Progenitor cell of endocrine pancreas (in vitro differentiated cells): ENCODE data around the gene TMC6. TPM values are rescaled to one million over a fixed set of nuclear protein-coding genes. Genes with fewer than 3 reads are reported as not detected.
"Not testable (repeated sequence)": the region's sequence is repeated elsewhere in the genome, so short reads cannot be mapped to it uniquely, and the experiment has no call there.

Source experiments
- DNase-seq: peaks from one replicate; pipeline ENCODE4 v3.0.0; 2021; ENCODE audit warnings: low spot score; ENCODE audit not compliant: unreplicated experiment
- H3K27ac Mint-ChIP-seq: 2 replicates; pipeline ENCODE4 v1.8.0; 2021; ENCODE audit warnings: mild to moderate bottlenecking, moderate library complexity, mixed read lengths
- H3K27me3 Mint-ChIP-seq: 2 replicates; pipeline ENCODE4 v1.8.0; 2021; ENCODE audit warnings: mixed read lengths
- H3K36me3 Mint-ChIP-seq: 2 replicates; pipeline ENCODE4 v1.8.0; 2022; ENCODE audit warnings: mixed read lengths; ENCODE audit not compliant: insufficient read depth
- H3K4me1 Mint-ChIP-seq: 2 replicates; pipeline ENCODE4 v1.8.0; 2021; ENCODE audit warnings: low read depth, mixed read lengths
- H3K4me3 Mint-ChIP-seq: 2 replicates; pipeline ENCODE4 v1.8.0; 2021; ENCODE audit warnings: low read depth, mild to moderate bottlenecking, moderate library complexity, mixed read lengths
- H3K9me3 Mint-ChIP-seq: 2 replicates; pipeline ENCODE4 v1.8.0; 2021; ENCODE audit warnings: low read depth, mixed read lengths
- total RNA-seq: library from RNA; stranded (reverse); gene quantifications from 2 replicates; pipeline ENCODE4 v1.2.1, GENCODE V29; 2021
- TF ChIP-seq, protein P1 (sequence below): fragments of 200-600 bp; sonication (generic); IDR thresholded peaks from one replicate; pipeline ENCODE4 v1.5.0; 2021; ENCODE audit warnings: antibody characterized with exemption, mild to moderate bottlenecking; ENCODE audit not compliant: unreplicated experiment

TMC6 gene
- total RNA-seq, 1 donor from 2014 or later, result 134 TPM

DNA sequence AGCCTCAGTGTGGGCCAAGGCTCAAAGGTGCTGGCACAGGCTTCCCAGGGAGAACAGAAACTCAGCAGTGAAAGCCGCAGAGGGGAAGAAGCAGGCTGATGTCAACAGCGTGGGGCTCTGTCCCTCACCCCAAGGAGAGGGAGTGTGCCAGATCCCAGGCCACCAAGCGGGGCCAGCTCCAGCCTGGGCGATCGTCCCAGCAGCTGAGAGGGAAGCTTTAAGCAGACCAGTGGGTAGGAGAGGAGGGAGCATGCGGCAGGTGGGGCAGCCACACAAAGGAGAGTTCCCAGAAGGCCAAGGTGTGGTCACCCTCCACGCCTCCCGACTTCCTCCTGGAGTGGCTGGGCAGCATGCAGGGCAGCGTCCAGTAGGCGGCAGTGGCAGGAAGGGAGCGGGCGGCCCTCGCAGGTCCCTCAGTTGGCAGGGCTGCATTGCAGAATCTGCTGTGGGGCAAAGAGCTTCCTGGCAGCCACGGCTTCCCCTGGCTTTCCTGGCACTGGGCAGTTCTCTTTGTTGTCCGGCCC, 45.9 kb upstream of the TMC6 start:
- H3K9me3 Mint-ChIP-seq, result no peaks in the 10 kb centered on the region
- no peaks in the 10 kb centered on the region for H3K27me3 Mint-ChIP-seq
- no peak overlapping the region for H3K27ac Mint-ChIP-seq
- no peak overlapping the region for H3K4me3 Mint-ChIP-seq
- peaks cover 5% of the 10 kb centered on the region for H3K36me3 Mint-ChIP-seq
- no peak for DNase-seq
- TF ChIP-seq, protein P1, sequence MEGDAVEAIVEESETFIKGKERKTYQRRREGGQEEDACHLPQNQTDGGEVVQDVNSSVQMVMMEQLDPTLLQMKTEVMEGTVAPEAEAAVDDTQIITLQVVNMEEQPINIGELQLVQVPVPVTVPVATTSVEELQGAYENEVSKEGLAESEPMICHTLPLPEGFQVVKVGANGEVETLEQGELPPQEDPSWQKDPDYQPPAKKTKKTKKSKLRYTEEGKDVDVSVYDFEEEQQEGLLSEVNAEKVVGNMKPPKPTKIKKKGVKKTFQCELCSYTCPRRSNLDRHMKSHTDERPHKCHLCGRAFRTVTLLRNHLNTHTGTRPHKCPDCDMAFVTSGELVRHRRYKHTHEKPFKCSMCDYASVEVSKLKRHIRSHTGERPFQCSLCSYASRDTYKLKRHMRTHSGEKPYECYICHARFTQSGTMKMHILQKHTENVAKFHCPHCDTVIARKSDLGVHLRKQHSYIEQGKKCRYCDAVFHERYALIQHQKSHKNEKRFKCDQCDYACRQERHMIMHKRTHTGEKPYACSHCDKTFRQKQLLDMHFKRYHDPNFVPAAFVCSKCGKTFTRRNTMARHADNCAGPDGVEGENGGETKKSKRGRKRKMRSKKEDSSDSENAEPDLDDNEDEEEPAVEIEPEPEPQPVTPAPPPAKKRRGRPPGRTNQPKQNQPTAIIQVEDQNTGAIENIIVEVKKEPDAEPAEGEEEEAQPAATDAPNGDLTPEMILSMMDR, result no peak
- H3K4me1 Mint-ChIP-seq, result no peaks in the 10 kb centered on the region

DNA sequence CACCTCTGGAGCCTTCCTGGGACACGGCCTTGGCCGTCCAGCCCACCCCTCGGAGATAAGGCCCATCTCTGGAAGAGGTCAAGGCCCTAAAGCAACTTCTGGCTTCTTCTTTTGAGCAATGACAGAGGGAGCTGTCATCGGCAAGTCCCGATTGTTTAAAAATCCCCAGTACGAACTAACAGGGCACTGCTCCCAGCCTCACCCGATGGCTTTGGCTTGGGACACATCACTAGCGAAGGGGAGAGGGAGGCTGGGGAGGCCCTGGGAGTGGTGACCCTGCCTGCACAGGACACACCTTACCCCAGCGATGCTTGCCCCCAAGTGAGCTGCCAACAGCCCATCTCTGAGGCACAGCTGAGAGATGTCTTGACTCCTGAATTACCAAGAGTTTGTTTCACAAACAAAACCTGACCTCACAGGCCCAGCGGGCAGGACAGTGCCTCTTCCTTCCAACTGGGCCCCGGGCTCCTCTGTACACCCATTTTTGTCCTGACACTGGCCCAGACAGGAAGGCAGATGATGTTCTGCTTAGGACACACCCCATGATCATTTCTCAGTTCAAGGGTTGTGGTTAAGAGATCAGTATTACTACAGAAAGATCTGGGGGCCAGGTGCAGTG, 44.7 kb upstream of the TMC6 start:
- H3K27ac Mint-ChIP-seq, result no peak overlapping the region
- H3K4me1 Mint-ChIP-seq, result no peaks in the 10 kb centered on the region
- no peak overlapping the region for H3K4me3 Mint-ChIP-seq

DNA sequence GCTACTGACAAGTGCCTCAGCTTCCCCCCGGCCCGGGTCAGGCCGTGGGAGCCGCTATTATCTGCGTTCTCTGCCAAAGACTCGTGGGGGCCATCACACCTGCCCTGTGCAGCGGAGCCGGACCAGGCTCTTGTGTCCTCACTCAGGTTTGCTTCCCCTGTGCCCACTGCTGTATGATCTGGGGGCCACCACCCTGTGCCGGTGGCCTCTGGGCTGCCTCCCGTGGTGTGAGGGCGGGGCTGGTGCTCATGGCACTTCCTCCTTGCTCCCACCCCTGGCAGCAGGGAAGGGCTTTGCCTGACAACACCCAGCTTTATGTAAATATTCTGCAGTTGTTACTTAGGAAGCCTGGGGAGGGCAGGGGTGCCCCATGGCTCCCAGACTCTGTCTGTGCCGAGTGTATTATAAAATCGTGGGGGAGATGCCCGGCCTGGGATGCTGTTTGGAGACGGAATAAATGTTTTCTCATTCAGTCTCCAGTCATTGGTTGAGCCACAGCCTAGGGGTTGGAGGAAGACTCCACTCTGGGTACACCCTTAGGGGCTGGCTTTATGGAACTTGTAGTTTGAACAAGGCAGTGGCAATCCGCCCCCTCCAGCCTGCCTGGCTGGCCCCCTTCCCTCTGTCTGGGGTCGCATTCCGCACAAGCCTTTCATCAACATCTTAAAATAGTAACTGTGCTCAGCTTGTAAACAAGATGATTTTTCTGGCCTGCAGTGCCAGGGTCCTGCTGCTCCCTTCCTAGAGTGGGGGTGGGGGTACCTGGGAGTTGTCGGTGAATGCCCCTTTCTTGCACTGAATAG, 43.9 kb upstream of the TMC6 start:
- Mint-ChIP-seq H3K9me3 (no peaks in the 10 kb centered on the region), H3K4me3 (no peak overlapping the region), H3K4me1 (no peaks in the 10 kb centered on the region), H3K27me3 (no peaks in the 10 kb centered on the region), H3K27ac (no peak overlapping the region), H3K36me3 (peaks cover 5% of the 10 kb centered on the region)
- DNase-seq, result no peak
- TF ChIP-seq, protein P1, result no peak

More for the DNA sequence above, 44.7 kb upstream of the TMC6 start:
- TF ChIP-seq, protein P1, result no peak
- H3K9me3 Mint-ChIP-seq, result no peaks in the 10 kb centered on the region
- H3K36me3 Mint-ChIP-seq, result peaks cover 5% of the 10 kb centered on the region
- no peak for DNase-seq
- no peaks in the 10 kb centered on the region for H3K27me3 Mint-ChIP-seq

DNA sequence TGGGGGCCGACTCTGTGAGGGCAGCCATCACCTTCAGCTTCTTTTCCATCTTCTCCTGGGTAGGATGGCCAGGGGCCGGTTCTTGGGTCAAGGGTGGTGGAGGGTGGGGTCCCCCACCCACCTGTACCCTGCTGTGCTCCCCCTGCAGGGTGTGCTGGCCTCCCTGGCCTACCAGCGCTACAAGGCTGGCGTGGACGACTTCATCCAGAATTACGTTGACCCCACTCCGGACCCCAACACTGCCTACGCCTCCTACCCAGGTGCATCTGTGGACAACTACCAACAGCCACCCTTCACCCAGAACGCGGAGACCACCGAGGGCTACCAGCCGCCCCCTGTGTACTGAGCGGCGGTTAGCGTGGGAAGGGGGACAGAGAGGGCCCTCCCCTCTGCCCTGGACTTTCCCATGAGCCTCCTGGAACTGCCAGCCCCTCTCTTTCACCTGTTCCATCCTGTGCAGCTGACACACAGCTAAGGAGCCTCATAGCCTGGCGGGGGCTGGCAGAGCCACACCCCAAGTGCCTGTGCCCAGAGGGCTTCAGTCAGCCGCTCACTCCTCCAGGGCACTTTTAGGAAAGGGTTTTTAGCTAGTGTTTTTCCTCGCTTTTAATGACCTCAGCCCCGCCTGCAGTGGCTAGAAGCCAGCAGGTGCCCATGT, 43.2 kb upstream of the TMC6 start:
- not testable (repeated sequence) for DNase-seq, H3K9me3 Mint-ChIP-seq, H3K4me3 Mint-ChIP-seq, H3K27ac Mint-ChIP-seq, H3K36me3 Mint-ChIP-seq, H3K27me3 Mint-ChIP-seq, H3K4me1 Mint-ChIP-seq

DNA sequence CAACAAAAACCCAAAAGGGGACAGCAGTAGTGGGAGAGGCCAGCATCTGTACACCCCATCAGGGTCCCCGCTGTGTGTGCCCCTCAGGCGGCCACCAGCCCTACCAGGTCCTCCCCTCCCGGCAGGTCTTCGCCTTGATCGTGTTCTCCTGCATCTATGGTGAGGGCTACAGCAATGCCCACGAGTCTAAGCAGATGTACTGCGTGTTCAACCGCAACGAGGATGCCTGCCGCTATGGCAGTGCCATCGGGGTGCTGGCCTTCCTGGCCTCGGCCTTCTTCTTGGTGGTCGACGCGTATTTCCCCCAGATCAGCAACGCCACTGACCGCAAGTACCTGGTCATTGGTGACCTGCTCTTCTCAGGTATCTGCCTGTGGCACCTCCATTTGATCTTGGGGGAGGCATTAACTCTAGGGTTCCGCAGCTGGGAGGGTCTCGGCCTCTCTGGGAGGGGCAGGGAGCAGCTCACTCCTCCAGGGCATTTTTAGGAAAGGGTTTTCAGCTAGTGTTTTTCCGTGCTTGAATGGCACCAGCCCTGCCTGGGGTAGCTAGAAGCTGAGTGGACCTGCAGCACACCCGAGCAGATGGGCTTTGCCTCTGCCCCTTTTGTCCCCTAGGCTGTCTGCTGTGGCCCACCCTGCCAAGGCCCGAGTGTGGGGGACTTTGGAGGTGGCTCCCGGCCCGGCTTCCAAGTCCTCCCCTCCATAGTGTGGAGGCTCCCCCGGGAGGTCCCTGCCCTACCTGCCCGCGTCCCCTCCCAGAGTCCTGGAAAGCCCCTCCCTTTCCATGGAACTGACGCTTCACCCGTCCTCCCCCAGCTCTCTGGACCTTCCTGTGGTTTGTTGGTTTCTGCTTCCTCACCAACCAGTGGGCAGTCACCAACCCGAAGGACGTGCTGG, 42.4 kb upstream of the TMC6 start:
- no peaks in the 10 kb centered on the region for H3K4me1 Mint-ChIP-seq
- no peak for DNase-seq
- H3K4me3 Mint-ChIP-seq, result peak overlapping the region; percentile 45
- H3K27me3 Mint-ChIP-seq, result no peaks in the 10 kb centered on the region
- no peak overlapping the region for H3K27ac Mint-ChIP-seq
- TF ChIP-seq, protein P1, result no peak
- H3K36me3 Mint-ChIP-seq, result peaks cover 5% of the 10 kb centered on the region
- no peaks in the 10 kb centered on the region for H3K9me3 Mint-ChIP-seq
